GM21529 (cell line): ENCODE measurements around the gene EPN3.

Experiments used
- ATAC-seq: cut with Tn5 transposase; IDR thresholded peaks from one replicate; pipeline ENCODE4 v1.9.1; 2021; ENCODE audit not compliant: unreplicated experiment

The EPN3 gene

GRCh38 chr17:50532452-50533024 lies at the start of gene EPN3:
TSS of gene EPN3 (plus strand) at chr17:50532735. CDS start at chr17:50536557, 3,822 bp downstream.
- ATAC-seq, result no peak

GRCh38 chr17:50483266-50483665 lies 49.3 kb upstream of the EPN3 start:
- ATAC-seq, result no peak

GRCh38 chr17:50484386-50485155 lies 48.0 kb upstream of the EPN3 start:
- ATAC-seq, result no peak

GRCh38 chr17:50487213-50488096 lies 45.1 kb upstream of the EPN3 start:
- ATAC-seq, result no peak

- ATAC-seq, result no peak
Observed at GRCh38 chr17:50488880-50489279, 43.7 kb upstream of the EPN3 start.

- no peak for ATAC-seq
Observed at GRCh38 chr17:50491505-50491904, 41.0 kb upstream of the EPN3 start.

GRCh38 chr17:50492214-50492613 lies 40.3 kb upstream of the EPN3 start:
- no peak for ATAC-seq

- ATAC-seq, result no peak
Observed at GRCh38 chr17:50493744-50494143, 38.8 kb upstream of the EPN3 start.

GRCh38 chr17:50495217-50495823 lies 37.2 kb upstream of the EPN3 start:
- no peak for ATAC-seq

- ATAC-seq, result no peak
Observed at GRCh38 chr17:50495918-50496317, 36.6 kb upstream of the EPN3 start.

GRCh38 chr17:50498021-50498874 lies 34.3 kb upstream of the EPN3 start:
- ATAC-seq, result no peak

- ATAC-seq, result no peak
Observed at GRCh38 chr17:50499270-50499669, 33.3 kb upstream of the EPN3 start.

- no peak for ATAC-seq
Observed at GRCh38 chr17:50499721-50500120, 32.8 kb upstream of the EPN3 start.

- no peak for ATAC-seq
Observed at GRCh38 chr17:50501054-50501453, 31.5 kb upstream of the EPN3 start.

GRCh38 chr17:50502301-50502990 lies 30.1 kb upstream of the EPN3 start:
- ATAC-seq, result no peak

GRCh38 chr17:50505591-50506130 lies 26.9 kb upstream of the EPN3 start:
- ATAC-seq, result no peak

- ATAC-seq, result no peak
Observed at GRCh38 chr17:50506298-50506697, 26.2 kb upstream of the EPN3 start.

GRCh38 chr17:50507871-50508572 lies 24.5 kb upstream of the EPN3 start, which contains the start of gene MYCBPAP:
TSS of gene MYCBPAP (plus strand) at chr17:50508439. CDS start at chr17:50508675, 236 bp downstream.
- no peak for ATAC-seq
